Fibroblast of skin of left biceps (primary cell): ENCODE results near the gene TSSC4.

ENCODE experiments used
- DNase-seq, 2 experiments: peaks; one replicate each; pipeline ENCODE4 v3.0.0-alpha.2; 2013; ENCODE audit warnings: low read depth in 2 of 2

TSSC4 gene

GRCh38 chr11:2433106-2433925, 32.8 kb downstream of the TSSC4 start:
- no peak for DNase-seq

- no peak for DNase-seq
Observed at GRCh38 chr11:2434008-2434407, 33.5 kb downstream of the TSSC4 start.

GRCh38 chr11:2434506-2435255, 34.1 kb downstream of the TSSC4 start:
- no peak for DNase-seq

GRCh38 chr11:2435288-2436012, 34.9 kb downstream of the TSSC4 start:
- no peak for DNase-seq

- DNase-seq = no peak
Observed at GRCh38 chr11:2436013-2436520, 35.5 kb downstream of the TSSC4 start.

- no peak for DNase-seq
Observed at GRCh38 chr11:2436521-2437031, 36.0 kb downstream of the TSSC4 start.

GRCh38 chr11:2437516-2437915, 37.0 kb downstream of the TSSC4 start:
- DNase-seq = no peak

- DNase-seq = no peak
Observed at GRCh38 chr11:2439820-2440219, 39.3 kb downstream of the TSSC4 start.

GRCh38 chr11:2440646-2441045, 40.1 kb downstream of the TSSC4 start:
- no peak for DNase-seq

GRCh38 chr11:2441171-2441570, 40.6 kb downstream of the TSSC4 start:
- DNase-seq = no peak

GRCh38 chr11:2442589-2442988, 42.0 kb downstream of the TSSC4 start:
- DNase-seq = no peak

GRCh38 chr11:2443406-2443805, 42.9 kb downstream of the TSSC4 start:
- DNase-seq = no peak

GRCh38 chr11:2443881-2444820, 43.6 kb downstream of the TSSC4 start, which contains the start of gene TRPM5:
Gene TRPM5 (minus strand): TSS chr11:2444514. CDS start chr11:2423036, 21,478 bp downstream.
- no peak for DNase-seq

GRCh38 chr11:2444821-2445745, 44.5 kb downstream of the TSSC4 start, which contains the start of gene KCNQ1:
Gene KCNQ1 (plus strand): TSS chr11:2445008. CDS start chr11:2445099, 91 bp downstream.
- DNase-seq = no peak

- no peak for DNase-seq
Observed at GRCh38 chr11:2445746-2446551, 45.4 kb downstream of the TSSC4 start.

- no peak for DNase-seq
Observed at GRCh38 chr11:2446590-2447252, 46.2 kb downstream of the TSSC4 start.

- DNase-seq = no peak
Observed at GRCh38 chr11:2447253-2447950, 46.9 kb downstream of the TSSC4 start.
